Activated CD4-positive, alpha-beta T cell treated with anti-CD3 and anti-CD28 coated beads for 1 hour (primary cell): ENCODE data around the gene DERL2.
A peak's percentile ranks its signal among the peaks of the same experiment; 100 is the strongest.

Experiments
- DNase-seq: peaks from one replicate; pipeline ENCODE4 v3.0.0-alpha.2; 2020

DERL2 gene

DNA sequence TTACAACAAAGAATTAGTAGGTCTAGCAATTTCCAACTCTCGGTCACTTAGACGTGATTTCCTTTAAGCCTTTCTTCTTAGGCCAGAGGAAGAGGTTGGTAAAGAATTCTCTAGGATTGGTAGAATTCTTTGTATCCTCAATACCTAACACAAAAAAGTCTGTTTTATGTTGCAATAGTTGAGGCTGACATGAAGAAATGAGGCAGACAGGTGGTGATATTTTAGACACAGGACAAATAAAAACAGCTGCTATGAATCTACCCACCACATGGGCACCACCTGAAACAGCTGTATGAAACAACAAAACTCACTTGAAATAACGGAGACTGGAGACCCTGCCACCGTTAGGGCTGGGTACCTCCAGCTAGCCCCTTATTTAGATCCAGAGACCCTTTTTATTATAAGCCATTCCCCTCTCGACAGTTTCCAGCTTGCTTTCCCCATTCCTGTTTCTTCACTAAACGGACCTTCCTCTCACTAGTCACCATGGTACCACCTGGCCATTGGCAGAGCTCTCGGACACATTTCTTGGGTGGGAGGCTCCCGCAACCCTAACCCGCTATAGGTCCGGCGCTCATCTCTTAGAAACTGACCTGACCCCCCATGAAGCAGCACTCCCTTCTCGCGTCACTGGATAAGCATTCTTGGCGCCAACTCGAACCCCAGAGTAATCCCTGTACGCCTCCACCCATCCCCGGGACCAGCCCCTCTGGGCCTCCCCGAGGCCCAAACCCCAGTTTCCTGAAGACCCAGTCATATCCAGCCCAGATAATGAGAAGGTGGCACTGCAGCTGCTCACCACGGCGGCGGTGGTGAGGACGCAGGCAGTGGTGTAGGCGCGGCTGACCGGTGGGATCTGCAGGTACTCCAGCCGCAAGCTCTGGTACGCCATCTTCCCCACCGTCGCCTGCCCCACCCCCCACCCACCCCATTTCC is at the start of gene DERL2:
DERL2 (minus strand) TSS at position 909 of the 936 bp plus-strand sequence; CDS start at position 892, 17 bp downstream.
- no peak for DNase-seq

DNA sequence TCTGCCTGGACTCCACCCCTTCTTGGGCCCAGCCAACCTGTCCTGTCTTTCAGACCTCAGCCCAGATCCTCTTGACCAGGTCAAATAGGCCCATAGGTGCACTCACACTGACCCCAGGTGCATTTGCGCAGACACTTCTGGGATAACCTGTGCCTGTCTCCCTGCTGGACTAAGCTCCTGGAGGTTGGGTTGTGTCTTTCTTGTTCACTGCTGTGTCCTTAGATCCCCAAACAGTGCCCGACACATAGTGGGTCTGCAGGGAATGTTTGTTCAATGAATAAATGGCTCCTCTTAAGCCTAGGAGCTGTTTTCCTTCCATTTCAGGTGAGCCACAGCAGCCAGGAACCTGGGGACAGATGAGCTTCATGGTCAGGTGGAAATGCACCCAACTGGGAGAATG is 49.5 kb upstream of the DERL2 start:
- no peak for DNase-seq

DNA sequence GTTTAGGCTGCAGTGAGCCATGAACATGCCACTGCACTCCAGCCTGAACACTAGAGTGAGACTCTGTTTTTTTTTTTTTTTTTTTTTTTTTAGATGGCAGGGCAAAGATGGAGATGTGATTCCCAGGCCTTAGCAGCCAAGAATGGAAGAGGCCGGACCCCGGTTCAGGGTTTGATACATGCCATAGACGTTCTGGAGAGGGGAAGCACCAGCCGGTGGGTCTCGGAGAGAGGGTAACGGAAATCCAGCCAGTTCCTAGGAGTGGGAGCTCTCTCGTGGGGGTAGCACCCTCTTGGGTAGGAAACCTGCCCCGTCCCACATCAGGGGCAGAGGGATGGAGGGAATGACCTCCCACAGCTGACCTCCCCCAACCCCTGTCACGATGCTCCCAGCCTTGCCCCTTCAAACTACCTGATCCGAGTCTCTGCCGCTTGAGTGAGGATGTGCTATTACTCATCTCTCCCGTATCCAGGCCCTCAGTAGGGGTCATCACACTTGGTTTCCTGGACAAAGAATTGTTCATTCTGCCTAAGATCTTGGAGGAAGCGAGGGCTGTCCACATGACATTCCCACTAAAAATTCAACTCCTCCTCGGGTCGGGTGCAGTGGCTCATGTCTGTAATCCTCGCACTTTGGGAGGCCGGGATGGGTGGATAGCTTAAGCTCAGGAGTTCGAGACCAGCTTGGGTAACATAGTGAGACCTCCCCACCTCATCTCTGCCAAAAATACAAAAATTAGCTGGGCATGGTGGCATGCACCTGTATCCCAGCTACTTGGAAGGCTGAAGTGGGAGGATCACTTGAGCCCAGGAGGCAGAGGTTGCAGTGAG is 47.7 kb upstream of the DERL2 start:
- DNase-seq = no peak

DNA sequence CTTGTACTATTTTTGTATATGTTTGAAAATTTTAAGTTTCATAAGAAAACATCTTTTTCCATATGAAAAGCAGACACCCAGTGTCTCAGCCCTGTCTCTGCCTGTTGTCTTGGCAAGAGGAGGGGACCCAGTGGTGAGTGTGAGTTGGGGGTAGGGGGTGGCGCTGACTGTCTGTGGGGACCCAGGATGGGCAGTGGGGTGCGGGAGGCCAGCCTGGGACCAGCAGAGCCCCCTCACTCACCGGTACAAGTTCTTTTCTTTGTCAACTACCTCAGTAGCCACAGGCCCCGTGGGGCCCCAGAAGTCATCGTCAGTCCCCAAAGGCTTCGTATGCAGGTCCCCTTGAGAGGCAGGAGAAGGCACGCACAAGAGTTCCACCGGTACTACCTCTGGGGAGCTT is 46.6 kb upstream of the DERL2 start:
- DNase-seq = no peak

DNA sequence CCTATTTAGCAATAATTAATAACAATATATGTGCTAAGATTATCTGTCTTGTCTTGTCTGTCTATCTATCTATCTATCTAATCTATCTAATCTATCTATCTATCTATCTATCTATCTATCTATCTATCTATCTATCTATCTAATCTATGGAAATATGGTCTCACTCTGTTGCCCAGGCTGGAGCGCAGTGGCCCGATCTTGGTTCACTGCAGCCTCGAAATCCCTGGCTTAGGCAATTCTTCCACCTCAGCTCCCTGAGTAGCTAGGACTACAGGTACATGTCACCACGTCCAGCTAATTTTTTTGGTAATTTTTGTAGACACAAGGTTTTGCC is 45.1 kb upstream of the DERL2 start:
- no peak for DNase-seq

DNA sequence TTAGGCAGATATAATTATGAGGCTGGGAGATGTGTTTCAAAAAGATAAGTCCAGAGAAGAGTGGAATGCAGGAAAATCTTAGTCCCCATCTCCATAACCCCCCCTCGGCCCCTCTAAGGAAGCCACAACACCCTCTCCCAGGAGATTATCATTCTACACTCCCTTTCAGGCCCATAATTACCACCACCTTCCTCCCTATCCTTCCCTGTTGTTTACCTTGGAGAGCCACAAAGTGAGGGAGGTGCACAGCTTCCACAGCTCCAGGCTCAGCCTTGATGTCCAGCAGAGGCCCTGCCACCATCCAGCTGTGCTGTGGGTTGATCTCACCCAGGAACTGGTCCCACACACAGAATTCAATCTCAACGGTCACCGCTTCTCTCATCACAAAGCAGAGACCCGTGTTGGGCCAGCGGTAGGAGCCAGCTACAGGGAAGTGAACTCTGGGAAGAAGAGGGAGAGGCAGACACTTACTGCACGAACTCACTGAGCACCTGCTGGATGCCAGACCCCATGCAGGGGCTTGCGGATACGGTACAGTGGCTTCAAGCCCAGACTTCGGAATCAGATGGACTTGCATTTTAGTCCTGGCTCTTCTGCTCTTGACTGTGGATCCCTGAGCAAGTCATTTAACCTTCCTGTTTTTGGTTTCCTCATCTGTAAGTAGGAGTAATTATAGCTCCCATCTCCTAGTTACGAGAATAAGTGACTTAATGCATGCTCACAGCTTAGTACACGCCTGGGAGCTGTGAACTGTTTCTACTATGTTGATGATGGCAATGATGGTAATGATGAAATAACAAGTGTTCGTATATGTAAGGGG is 44.5 kb upstream of the DERL2 start:
- no peak for DNase-seq

DNA sequence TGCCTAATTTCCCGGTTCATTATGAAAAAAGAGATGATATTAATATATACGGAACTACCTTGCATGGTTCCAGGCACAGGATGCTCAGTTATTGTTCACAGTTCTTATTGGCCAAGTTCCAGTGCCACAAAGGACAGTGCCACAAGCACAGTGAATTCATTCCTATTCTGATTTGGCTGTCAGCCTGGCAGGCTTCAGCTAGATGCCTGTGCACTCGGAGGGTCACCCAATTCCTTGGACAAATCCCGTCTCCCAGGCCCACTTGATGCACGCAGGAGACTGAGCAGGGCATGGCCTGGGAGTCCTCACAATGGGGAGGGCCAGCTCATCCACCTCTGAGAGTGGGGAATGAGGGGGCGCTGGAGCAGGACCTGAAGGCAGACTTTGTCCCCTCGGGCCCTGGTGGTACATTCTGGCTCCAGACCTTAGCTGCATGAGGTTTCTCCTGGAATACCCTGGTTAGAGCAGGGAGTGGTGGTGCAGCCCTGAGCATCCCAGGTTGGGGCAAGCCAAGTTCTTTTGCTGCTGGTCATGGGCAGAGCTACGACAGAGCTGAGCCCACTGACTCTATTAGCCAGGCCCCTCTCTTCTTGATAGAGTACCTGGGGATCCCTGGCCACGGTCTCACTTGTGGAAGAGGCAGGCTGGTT is 41.7 kb upstream of the DERL2 start:
- DNase-seq = no peak

DNA sequence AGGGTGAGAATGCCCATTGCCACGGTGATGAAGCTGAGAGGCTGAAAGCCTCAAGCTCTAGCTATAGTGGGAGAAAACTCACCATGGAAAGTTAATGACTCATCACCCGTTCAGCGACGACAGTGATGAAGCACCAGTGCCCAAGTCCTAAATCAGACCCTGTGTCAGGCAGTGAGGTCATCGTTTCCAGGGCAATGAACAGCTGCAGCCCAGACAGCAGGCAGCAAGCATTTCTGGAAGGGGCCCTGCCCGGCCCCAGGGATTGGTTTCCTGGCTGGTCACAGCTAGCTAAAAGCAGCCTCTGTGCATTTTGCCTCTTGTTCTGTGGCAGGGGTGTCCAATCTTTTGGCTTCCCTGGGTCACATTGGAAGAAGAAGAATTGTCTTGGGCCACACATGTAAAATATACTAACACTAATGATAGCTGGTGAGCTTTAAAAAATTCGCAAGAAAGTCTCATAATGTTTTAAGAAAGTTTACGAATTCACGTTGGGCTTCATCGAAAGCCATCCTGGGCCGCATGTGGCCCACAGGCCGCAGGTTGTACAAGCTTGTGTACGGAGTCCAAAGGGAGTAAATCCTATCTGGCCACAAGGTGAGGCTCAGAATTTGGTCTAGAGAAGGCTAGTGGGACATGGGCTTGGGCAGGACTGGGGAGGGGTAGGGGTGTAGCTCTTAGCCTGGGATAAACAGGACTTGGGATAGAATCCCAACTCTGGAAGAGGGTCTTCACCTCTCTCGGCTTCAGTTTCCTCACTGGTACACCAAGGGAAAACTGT is 41.0 kb upstream of the DERL2 start:
- peak; percentile 24 for DNase-seq

DNA sequence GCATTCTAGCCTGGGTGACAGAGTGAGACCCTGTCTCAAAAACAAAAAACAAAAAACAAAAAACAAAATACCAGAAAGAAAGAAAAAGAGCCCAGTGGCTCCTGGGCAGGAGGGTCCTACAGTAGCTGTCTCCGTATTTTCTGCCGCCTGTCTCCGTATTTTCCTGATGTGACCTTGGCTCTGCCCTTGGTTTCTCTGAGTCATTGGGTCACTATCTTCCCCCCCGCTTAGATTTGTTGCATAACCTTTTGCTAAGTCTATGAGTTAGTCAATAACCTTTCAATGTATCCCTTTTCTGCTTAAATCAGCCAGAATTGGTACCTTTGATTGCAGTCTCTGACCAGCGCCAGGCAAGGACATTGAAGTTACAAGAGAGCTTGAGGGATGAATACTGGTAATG is 37.3 kb upstream of the DERL2 start:
- DNase-seq = no peak

DNA sequence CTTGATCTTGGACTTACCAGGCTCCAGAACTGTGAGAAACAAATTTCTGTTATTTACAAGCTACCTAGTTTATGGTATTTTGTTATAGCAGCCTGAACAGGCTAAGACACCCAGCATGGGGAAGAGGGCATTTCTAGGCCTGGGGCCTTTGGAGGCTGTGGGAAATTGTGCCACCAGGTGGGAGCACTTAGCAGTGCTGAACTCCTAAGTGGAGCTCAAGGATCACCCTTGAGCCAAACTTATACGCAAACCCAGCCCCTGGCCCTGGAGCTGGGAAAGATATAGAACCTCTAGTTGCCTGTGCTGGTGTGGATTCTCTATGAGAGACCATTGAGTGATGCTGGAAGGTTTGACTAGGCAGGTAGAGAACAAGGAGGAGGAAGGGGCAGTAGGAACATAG is 36.5 kb upstream of the DERL2 start:
- no peak for DNase-seq

DNA sequence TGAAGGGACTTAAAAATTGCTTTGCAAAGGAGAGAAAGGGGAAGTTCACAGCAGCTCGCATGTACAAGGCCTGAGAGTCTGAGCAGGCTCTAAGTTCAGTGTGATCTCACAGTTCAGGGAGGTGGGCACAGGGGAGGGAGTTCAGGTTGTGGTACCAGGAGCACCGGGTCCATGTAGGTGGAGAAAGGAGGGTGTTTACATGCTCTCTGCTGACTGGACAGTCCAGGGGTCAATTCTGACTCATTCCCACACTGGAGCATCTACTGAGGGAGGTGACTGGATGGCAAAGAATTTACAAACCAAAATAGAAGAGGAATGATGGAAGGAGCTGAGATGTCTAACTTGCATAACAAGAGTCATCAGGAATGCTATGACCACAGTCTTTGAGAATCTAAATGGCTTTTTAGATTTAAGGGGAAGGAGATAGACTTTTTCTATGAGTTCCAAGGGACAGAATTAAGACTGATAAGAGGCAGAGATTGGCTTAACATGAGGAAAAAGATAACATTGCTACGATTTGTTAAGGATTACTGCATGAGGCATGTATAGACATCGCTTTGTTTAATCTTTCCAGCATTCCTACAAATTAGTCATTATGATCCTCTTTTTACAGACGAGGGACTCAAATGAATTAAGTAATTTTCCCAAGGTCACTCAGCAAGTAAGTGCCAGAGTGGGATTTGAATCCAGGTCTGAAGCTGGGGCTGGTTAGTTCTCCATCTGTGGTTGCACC is 30.2 kb upstream of the DERL2 start:
- DNase-seq = no peak

DNA sequence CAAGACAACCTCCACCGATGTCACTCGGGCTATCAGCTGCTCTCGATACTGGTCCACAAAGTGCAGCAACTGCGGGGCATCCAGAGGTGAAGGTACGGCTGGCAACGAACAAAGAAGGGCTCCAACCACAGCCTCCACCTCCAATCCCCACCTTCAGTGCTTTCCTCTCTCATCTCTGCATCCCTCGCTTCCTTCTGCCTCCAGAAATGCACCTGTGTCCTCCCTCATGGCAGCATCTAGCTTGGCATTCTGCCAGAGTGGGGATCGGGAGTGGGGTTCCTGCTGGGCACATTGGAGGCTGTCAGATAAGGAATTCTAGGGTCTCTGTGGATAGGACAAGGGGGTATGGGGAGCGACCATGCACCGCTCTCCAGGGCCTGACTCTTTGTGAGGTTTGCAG is 29.0 kb upstream of the DERL2 start:
- no peak for DNase-seq

DNA sequence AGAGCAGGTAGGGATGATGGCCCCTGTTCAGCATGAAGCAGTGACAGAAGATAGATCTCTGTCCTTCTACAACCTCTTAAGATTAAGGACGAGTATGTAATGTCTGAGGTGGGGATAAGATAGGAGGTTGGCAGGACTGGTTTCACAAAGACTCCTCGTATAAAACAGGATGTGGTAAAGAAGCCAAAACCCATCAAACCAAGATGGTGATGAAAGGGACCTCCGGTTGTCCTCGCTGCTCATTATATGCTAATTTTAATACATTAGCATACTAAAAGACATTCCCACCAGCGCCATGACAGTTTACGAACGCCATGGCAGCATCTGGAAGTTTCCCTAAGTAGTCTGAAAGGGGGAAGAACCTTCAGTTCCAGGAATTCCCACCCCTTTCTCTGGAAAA is 27.6 kb upstream of the DERL2 start:
- DNase-seq = no peak

DNA sequence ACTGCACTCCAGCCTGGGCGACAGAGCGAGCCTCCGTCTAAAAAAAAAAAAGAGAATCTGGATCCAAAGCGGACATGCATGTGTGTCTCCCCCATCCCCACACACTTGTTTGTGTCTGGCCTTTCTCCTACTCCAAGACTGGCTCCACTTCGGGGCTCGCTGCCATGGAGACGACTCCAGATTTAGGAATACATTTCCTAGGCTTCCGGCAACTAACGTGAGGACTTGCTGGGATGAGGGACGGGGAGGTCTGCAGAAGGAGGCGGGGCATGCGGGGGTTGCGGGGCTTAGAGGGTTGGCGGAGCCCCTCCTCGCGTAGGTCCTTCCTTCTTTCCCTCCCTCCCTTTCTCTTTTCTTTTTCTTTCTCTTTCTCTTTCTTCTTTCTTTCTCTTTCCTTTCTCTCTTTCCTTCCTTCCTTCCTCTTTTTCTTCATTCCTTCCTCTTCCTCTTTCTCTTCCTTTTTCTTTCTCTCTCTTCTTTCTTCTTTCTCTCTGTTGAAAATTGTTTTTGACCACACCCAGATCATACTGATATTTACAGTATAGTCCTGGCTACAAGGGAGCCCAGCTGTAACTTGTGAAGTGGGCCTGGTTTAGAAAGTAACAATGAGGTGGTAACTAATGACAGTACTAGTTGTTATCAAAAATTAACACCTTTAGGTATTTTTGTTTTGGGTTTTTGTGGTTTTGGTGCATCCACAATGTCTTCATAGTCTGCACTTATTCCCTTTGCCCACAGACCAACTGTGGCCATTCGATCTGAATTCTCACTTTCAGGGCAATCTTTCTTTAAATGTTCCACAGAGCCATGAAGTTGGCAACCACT is 25.6 kb upstream of the DERL2 start:
- DNase-seq = no peak

DNA sequence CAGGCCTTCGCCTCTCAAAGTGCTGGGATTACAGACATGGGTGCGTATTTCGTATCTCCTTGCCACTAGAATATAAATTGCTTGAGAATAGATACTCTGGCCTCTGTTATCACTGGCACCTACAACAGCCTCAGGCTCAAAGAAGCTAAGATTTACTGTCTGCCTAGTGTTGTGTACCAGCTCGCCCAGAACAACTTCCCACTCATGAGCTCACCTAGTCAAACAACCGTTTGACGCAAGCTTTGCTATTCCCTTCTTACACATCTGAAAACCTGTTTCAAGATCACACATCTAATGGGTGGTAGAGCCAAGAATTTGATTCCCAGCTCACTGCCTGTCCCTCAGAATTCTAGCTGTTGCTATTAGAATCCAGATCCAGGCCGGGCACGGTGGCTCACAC is 24.8 kb upstream of the DERL2 start:
- no peak for DNase-seq

DNA sequence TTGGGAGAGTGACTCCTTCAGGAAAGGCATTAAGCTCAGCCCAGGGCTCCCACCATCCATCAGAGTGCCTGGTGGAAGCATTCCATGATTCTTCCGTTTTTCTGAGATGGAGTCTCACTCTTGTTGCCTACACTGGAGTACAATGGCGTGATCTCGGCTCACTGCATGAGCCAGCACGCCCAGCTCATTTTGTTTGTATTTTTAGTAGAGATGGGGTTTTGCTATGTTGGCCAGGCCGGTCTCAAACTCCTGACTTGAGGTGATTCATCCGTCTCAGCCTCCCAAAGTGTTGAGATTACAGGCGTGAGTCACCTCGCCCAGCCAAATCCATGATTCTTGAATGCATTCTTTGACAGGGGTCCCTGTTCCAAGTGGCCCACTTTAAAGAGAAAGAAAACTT is 23.5 kb upstream of the DERL2 start:
- DNase-seq = no peak

DNA sequence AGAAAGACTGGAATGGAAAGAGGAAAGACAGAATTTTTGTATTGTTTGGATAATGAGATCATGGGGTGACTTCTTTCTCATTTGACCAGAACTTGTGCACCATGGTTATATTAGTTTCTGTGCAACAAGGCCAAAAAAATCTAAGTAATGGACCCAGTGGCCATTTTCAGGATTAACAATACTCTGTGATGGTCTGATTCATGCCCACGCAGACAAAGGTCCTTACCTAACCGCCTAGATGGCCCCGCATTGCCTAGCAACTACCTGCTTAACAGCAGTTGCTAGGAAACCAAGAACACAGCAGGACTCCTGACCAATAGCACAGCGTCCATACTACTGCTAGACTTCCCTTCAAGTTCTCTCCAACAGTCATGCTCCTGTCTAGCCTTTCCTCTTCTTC is 22.8 kb upstream of the DERL2 start:
- no peak for DNase-seq

DNA sequence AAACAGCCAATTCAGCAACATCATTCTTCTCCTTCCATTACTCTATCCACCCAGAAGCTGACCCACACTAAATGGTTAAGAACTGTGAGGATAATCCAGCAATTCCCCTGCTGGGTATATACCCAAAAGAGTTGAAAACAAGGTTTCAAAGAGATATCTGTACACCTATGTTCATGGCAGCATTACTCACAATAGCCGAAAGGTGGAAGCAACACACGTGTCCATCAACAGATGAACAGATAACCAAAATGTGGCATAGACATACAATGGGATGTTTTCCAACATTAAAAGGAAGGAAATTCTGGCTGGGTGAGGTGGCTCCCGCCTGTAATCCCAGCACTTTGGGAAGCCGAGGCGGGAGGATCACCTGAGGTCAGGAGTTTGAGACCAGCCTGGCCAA is 20.3 kb upstream of the DERL2 start:
- DNase-seq = no peak

DNA sequence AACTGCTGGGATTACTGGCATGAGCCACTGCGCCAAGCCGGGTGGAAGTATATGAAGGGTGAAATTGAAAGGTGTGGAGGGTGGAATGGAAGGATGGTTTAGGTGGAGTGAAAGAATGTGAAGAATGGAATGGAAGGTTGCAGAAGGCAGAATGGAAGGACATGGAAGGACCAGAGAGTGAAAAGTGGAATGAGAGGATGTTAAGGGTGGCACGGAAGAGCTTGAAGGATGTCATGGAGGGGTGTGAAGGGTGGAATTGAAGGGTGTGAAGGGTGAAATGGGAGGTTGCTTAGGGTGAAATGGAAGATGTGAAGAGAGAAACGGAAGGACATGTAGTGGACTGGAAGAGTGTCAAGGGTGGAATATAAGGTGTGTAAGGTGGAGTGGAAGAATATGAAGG is 16.6 kb upstream of the DERL2 start:
- no peak for DNase-seq

DNA sequence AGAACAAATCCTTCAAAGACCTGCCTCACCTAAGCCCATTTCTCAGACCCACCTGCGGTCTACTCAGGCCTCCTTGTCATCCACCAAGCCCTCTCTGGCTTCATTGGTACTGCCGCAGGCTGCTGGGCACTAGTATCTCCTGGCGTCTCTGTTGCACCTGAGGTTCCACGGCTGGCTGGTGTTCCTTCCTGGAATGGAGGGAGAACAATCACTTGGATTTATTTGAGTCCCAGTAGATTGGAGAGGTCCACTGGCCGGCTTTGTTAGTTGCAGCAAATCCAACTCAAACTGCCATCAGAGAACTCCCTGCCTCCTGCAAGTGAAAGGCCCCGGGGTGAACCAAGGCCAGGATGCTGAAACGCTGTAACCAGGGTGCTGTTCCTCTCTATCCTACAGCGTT is 15.7 kb upstream of the DERL2 start:
- no peak for DNase-seq
